CD4-positive, alpha-beta T cell treated with Interleukin-4 for 1 hour (primary cell): ENCODE data around the gene SNHG17.
"Not testable (repeated sequence)": the region's sequence is repeated elsewhere in the genome, so short reads cannot be mapped to it uniquely, and the experiment has no call there.

Experiments
- DNase-seq, 2 donors: peaks; one replicate each; pipeline ENCODE4 v3.0.0-alpha.2; 2020 to 2022

SNHG17 gene

DNA sequence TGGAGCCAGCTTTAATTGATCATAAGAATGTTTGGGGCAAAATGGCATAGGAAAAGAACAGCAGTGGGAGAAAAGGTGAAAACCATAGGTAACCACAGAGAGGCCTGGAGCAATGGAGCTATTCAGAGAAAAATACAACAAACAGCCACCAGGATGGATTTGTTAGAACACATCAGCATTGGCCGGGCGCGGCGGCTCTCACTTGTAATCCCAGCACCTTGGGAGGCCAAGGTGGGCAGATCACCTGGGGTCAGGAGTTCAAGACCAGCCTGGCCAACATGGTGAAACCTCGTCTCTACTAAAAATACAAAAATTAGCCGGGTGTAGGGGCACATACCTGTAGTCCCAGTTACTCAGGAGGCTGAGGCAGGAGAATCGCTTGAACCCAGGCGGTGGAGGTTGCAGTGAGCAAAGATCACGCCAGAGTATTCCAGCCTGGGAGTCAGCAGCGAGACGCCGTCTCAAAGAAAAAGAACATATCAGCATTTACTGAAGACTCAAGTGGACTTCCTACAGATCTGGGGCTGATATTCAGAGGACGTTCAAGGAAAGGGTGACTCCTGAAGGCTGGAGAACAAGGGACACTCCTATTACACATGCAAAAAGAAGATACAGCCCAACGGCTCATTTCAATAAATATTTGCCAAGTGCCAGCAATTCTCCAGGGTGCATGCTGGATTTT is 20.2 kb downstream of the SNHG17 start:
- DNase-seq, result no peak

DNA sequence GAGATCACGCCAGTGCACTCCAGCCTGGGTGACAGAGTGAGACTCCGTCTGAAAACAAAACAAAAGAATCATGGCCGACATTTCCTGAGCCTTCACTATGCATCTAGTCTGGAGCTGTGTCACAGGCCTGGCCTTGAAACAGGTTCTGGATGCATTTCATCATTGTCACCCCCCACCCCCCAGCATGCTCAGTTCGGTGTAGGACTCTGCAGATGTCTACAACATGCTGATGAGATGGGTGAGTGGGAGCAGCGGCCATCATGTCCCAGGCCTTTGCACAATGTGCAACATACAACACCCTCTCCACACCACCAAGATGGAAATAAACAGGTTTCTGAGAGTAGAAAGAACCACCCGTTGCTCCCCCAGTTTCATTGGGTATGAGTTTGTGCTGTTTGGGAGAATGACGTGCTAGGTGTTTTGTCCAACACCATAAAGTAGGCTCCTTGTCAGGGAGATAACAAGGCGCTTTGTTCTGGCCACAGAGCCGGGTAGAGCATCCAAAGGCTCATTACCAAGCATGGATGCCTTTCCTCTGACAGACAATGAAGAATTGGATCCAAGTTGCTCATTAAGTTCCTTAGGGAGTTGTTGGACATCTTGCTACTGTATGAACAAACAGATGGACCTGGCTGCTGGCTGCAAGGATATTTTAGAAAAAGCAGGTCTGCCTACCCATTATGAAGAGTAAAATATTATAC is 22.1 kb downstream of the SNHG17 start:
- no peak for DNase-seq

- not testable (repeated sequence) for DNase-seq
These were observed 27.3 kb downstream of the SNHG17 start for GRCh38 chr20:38407822-38408221.

- no peak for DNase-seq
These were observed 27.8 kb downstream of the SNHG17 start for GRCh38 chr20:38407321-38407720.

- no peak for DNase-seq
These were observed 28.7 kb downstream of the SNHG17 start for GRCh38 chr20:38406476-38406875.

- DNase-seq, result no peak
These were observed 30.0 kb downstream of the SNHG17 start for GRCh38 chr20:38405132-38405531.

DNA sequence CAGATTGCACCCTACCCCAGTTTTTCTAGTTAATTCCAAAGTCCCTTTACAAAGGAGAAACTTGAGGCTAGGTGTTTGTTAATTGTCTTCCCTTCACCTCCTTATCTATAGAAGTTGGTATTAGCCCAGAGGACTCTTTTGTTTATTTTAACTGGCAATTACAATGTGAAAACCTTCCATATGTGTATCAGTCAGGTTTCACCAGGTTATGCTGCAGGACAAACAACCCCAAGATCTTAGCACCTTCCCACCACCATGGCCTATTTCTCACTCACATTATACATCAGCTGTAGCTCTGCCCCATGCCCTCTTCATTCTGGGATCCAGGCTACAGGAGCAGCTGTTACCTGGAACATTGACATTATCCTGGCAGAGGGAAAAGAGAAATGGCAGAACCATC is 31.1 kb downstream of the SNHG17 start:
- no peak for DNase-seq

DNA sequence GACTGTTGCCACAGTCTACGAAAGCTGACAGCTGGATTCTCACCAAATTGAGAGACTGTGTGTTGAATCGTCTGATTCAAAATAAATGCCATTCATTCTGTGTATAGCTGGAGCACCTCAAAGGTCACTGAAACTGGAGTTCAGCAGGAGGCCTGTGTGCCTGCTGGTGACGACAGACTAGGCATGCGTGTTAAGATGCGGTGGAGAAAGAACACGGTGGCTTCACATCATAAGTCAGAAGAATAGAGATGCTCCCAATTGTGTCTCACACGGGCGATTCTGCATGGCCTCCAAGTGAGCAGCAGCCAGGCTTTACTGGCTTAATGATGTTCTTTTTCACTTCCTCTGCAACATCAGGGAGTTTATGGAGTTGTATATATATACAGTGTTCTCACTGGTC is 32.3 kb downstream of the SNHG17 start:
- no peak for DNase-seq

- DNase-seq, result no peak
These were observed 33.0 kb downstream of the SNHG17 start for GRCh38 chr20:38402089-38402488.

GRCh38 chr20:38395751-38396395 is 39.3 kb downstream of the SNHG17 start:
- DNase-seq, result not testable (repeated sequence)

DNA sequence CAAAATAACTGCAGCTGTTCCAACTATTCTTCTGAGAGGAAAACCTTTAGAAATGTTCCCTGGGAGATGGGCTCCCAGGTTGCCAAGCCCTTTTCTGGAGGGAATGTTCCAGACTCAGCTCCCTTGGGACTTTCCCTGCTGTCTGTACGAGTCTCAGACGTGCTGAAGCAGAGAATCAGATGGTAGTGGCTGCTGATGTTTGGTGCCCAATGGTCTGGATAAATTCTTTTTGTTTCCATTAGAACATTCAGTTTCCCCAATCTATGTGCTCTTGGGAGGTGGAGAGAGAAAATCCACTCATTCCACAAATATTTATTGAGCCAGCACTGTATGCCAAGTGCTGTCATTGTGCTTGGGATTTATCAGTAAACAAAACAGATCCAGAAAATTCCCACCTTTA is 40.0 kb downstream of the SNHG17 start:
- no peak for DNase-seq

- no peak for DNase-seq
These were observed 41.9 kb downstream of the SNHG17 start for GRCh38 chr20:38393259-38393658.

GRCh38 chr20:38392356-38392755 is 42.8 kb downstream of the SNHG17 start:
- no peak for DNase-seq

DNA sequence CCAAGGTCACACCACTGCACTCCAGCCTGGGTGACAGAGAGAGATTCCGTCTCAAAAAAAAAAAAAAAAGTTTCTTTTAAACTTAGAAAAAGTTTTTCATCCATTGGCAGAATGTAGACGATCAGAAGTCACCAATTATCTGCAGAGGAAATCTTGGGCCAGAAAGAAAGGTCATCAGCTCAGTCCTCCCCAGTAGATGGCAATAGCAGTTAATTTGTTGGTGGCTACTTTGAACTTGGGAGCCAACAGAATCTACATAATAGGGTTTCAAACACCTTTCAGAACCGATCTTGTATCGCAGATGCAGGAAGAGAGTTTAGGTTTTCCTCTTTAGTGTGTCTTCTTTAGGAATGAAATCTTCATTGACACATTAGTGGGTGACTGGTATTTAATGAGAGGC is 47.2 kb downstream of the SNHG17 start:
- no peak for DNase-seq

DNA sequence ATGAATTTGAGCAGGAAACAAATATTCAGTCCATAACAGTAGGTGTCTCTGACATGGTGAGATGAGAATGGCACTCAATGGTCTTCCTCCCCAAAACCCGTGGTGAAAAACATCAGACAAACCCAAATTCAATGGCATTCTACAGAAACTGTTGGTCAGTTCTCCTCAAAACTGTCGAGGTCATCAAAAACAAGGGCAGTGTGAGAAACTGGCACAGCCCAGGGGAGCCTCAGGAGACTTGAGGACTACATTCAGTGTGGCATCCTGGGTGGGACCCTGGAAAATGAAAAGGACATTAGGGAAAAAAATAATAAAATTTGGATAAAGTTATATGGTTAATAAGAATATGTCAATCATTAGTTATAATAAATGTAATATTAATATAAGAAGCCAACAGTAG is 48.3 kb downstream of the SNHG17 start:
- no peak for DNase-seq

- no peak for DNase-seq
These were observed 49.1 kb downstream of the SNHG17 start for GRCh38 chr20:38386004-38386403.

- DNase-seq, result no peak
These were observed 52.0 kb downstream of the SNHG17 start for GRCh38 chr20:38383147-38383546.

GRCh38 chr20:38377838-38378237 is 57.3 kb downstream of the SNHG17 start:
- DNase-seq, result not testable (repeated sequence)

- DNase-seq, result no peak
These were observed 58.0 kb downstream of the SNHG17 start for GRCh38 chr20:38377039-38377685.

DNA sequence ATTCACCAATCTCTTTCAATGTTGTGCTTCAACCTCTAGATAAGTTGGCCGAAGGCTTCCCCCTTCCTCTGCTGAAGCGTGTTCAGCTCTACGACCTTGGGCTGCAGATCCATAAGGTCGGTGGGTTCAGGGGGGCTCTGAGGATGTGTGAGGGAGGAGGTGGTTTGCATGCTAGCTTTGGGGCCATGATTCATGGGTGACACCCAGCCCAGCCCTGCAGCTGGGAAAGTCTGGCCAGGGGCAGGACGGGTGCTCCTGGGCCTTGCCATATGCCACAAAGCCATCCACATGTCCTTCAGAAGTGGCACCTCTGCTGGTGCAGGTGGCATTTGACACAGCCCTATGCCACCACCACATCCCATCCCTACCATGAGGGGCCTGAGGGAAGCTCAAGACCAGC is 61.2 kb downstream of the SNHG17 start:
- no peak for DNase-seq

DNA sequence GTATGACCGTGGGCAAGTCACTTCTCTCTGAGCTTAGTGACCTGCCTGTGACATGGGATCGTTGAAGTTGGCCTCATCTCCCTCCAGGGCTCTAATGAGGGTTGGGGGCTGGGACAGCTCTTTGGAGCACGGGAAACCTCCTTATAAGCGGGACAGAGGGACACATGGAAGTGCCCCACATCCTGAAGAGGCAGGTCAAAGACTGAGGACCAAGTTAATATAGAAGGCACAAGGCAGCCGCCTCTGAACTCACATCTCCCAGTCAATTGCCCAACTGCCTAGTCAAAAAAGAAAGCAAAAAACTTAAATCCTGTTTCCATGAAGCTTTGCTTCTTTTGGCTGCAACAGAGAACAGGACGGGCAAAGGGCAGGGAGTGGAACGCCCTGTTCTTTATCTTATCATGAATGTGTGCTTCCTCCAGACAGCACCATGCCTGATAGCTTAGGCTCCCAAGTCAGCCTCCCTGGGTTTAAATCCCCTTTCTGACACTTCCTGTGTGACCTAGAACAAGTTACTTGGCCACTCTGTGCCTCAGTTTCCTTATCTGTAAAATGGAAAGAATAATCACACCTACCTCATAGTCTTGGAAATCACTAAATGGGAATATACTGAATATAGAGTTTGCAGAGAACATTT is 61.8 kb downstream of the SNHG17 start:
- no peak for DNase-seq

DNA sequence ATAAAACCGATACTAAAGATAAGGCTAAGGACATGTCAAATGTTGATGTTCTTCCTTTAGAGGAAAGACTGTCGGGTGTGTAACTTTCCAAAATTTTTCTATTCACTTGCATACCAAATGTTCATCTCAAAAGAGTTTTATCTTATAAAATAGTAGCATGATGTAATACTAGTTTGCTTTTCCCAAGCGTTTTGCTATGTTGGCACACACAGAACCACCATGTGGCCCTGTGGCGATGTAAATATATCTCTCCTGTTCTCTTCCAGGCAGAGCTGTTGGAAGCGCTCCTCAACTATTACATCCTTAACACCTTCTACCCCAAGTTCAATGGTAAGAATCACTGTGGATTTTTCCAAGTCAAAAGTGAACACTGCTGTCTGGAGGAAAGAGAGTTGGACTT is 62.3 kb downstream of the SNHG17 start:
- no peak for DNase-seq
